HL-60/S4 (cell line): ENCODE results near the gene TNNC1.

Experiments used
- in situ Hi-C: fragments of 300-500 bp; cut with MboI; formaldehyde crosslinking; loops from 2 replicates; pipeline ENCODE4 v1.14.3; 2022; ENCODE audit warnings: low sequenced_read_pairs

The TNNC1 gene

DNA sequence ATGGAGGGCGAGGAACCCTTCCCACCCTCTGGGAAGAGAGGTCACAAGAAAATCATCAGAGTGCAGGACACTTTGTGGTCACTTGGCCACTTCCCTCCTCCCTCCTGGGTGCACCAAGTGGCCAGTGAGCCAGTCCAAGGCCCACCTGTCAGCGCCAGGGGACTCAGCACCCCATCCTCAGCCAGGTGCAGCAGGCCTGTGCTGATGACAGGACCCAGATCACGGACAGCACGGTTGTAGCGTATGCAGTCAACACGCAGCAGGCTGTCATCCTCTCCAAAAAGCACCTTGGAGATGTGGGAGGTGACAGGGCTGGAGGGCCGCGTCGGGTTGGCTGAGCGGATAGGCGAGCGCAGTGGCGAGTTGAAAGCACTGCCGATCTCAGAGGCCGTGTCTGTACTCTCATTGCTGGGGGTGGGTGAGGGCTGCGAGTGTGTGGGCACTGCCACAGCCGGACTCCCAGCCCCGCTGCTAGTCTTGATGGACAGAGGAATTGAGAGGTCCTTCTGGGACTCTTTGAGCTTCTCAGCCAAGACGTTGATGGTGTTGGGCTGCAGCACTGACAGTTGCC lies 50.5 kb downstream of the TNNC1 start:
- in situ Hi-C loops: no loop called here

DNA sequence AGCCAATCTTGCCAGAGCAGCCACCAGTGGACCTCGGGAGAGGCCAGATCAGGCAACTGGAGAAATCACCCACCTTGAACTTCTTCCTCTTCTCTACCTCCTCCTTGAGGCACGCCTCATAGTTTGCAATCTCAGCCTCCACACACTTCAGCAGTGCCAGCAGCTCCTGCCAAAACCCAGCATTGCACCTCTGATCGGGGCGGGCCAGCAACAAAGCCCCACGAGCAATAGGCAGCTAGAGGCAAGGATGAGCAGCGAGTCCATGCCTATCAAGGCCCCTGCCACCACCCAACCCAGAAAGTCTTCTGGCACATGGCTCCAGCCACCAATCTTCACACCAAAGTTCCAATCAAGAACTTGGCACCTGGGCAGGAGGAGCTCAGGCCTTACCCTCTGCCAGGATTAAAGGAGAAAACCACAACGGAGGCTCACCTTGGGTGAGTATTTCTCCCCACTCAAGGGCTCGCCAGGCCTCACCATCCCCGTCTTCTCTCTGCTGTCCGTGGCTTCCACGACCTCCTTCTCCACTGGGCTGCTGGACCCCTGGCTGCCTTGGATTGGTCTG lies 51.1 kb downstream of the TNNC1 start:
- in situ Hi-C loops: no loop called here

DNA sequence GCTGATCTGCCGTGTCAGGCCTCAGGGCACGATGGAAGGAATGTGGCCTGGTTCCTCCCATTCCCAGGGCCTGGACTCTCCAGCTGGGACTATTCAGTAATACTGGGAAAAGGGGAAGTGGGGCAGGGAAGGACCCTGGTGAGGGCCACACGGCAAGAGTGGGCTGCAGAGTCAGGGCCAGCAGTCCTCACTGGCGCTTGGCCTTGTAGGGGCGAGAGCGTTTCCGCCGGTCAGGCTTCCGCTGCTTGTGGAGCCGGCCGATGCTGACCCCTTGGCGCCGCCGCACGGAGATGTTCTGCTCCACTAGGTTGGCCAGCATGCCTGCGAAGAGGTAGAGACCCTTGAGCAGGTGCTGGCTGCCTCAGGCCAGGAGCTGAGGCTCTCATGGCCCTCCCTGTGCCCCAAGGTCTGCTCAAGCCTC lies 51.7 kb downstream of the TNNC1 start:
- in situ Hi-C loops: no loop called here

DNA sequence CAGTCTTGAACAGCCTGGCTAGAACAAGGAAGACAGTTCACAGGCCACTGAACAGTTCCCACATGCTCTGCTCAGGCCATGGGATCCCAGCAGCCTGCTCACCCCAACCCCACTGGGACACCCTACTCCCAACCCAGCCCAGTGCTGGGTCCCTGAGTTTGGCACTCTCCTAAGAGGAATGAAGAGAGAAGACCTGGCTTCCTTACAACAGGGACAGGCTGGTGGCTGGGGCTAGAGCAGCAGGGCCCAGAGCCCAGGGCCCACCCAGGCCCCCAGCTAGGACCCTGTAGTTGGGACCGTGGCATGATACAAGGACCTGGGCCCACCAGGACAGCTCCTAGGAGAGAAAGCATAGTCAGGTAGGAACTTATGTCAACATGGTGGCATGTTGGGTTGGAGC lies 52.3 kb downstream of the TNNC1 start:
- in situ Hi-C loops: no loop called here
